Ammon's horn (tissue), 1 donor: ENCODE results near the gene KNCN.

Experiments
- DNase-seq: peaks from one replicate; pipeline ENCODE4 v3.0.0-alpha.2; 2016; ENCODE audit warnings: low spot score

Gene KNCN

DNA sequence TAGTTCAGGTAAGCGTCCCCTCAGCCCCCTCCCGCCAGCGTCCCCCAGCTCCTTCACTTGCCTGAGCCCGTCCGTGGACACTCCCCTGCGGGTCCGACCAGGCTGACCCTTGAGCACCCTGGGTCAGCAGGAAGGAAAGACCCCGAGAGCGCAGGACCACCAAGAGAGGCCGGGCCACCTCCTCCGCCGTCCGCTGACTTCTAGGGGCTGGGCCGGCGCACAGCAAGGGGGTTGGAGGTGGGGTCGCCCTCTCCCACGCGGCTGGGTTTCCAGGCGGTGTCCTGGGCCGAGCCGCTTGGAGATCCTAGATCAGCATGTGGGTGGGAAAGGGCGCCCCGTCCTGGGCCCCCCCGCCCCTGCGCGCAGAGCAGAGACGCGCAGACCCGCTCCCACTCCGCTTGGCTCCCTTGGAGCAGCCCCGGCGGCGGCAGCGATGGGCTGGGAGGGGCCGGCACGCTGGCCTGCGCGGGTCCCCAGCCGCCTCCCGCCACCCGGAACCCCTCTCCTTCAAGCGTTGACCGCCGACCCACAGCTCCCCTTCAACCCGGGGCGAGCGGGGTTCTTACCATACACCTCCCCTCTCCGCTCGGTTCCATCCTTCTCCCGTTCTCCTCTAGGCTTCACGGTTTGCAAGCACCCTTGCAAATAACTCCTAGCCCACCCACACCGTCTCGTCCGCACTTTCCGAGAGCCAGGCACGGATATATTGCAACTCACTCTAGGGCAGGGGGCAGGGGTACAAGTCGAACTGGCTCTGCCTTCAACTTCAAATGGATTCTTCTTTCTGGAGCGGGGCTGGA, 7.5 kb downstream of the KNCN start:
- DNase-seq, result no peak

DNA sequence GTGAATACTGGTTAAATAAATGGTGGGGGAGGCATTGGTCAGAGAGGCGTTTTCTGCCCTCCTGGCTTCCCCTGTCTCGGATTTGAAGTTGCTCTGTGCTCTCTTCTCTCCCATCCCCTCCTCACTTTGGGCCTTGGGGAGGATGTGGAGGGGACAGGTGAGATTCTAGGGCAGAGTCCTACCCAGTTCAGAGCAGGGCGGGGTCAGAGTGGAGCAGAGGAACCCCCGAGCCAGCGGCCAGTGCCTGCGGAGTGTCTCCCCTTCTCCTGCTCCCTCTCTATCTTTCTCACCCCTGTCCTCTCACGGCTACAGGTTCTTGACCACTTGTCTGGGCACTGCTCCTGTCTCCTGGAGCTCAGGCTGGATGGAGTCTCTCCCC, 8.1 kb downstream of the KNCN start:
- DNase-seq, result no peak

DNA sequence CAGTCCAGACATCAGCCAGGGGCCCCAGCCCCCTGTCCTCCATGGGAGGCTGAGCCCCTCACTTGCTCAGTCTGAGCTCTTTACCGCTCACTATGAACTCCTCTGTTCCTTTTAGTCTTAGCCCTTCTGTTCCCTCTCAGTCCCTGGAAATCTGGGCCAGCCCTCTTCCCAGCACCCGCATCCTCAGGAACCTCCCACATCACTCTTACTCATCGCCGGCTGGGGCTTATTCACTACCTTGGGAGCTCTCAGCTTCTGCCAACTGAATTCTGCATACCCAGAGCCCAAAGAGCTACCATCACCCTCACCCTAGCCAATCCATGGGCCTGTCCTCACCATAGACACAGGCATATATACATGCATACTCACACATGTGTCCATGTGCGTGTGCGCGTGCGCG, 11.5 kb downstream of the KNCN start:
- DNase-seq, result peak; percentile 30

DNA sequence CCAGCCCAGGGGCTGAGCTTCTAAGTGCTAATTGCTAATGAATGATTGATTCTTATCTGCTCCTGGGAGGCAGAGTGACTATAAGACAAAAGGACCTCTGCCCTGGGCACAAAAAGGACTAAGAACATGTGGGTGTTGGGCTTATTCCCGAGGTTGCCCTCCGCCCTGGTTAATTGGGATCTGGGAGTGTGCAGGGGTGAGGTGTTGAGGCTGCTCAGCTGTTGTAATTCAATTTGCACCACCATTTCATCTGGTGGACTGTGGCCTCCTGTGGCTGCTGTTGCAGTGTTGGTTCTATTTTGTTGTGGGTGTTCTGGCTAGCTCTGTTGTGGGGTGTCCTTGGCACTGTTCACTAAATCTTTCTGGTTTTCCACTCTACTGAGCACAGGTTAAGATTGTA, 13.3 kb downstream of the KNCN start:
- DNase-seq, result no peak

DNA sequence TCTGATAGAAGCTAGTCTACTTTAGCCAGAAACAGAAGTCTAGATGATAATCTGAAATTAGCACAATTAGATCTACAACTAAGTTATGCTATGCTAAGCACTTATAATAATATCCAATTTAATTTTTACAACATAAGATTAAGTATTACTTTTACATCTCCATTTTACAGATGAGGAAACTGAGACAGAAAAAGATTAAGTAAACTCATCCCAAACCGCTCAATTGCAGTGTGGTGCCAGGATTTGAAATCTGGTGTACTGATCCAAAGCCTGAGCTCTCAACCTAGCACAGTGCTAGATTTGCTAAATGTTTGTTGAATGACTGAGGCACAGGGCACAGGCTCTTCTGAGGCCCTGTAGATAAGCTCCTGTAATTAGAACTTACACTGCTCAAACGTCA, 13.8 kb downstream of the KNCN start:
- DNase-seq, result no peak

DNA sequence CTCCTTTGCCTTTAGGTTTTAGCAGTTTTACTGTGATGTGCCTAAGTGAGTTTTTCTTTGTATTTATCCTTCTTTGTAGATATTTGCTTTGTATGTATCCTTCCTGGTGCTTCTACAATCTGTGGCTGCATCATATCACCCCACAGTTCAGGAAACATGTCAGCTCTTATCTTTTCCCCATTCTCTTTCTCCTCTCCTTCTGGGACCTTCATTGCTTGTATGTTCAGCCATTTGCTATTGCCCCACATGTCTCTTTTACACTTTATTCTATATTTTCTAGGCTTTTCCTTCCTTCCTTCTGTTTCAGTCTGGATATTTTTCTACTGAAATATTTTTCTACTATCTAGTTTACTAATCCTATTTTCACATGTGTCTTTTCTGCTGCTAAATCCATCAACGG, 14.9 kb downstream of the KNCN start:
- no peak for DNase-seq

DNA sequence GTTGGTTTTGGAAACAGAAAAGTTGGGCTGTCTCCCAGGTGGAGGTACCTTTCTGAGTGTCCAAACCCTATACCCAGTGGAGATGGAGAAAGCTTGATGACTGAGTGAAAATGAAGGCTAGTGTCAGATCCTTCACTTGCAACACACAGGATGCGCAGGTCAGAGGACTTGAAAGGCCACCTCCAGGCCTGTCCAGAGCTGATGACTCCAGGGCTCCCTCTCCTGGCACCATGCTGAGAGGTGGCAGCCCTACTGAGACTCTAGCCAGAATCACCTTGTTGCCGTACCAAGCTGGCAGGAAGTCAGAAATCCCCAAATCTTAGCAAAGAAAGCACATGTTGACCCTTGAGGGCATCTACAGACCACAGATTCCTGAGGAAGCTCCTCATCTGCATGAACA, 16.4 kb downstream of the KNCN start:
- DNase-seq, result no peak

DNA sequence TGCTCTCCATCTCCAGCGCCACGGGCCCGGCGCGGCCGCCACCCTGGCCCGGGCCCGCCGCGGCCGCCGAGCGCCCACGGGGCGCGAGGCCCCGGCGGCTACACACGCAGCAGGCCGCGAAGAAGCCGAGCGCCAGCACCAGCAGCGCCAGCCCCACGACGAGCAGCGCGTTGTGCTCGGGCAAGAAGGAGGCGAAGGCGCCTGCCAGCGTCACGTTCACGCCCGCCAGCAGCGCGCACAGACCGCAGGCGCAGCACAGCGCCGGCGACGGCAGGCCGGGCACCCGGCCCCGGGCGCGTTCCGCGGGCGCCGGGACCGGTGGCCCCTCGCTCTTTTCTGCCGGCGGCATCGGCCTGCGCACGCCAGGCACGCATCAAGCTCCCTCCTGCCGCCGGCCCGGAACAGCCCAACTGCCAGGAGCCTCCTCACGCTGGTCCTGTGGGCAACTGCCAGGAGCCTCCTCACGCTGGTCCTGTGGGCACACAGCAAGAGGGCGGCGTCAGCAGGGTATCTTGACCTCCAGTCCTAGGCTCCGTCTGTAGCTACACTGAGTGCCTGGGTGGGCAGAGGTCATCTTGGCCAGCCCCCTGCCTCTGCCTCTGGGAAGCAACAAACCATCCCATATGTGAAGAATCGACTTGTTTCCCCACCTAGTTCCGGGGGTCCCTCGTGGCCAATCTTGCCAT, 18.1 kb downstream of the KNCN start:
- peak; percentile 48 for DNase-seq

DNA sequence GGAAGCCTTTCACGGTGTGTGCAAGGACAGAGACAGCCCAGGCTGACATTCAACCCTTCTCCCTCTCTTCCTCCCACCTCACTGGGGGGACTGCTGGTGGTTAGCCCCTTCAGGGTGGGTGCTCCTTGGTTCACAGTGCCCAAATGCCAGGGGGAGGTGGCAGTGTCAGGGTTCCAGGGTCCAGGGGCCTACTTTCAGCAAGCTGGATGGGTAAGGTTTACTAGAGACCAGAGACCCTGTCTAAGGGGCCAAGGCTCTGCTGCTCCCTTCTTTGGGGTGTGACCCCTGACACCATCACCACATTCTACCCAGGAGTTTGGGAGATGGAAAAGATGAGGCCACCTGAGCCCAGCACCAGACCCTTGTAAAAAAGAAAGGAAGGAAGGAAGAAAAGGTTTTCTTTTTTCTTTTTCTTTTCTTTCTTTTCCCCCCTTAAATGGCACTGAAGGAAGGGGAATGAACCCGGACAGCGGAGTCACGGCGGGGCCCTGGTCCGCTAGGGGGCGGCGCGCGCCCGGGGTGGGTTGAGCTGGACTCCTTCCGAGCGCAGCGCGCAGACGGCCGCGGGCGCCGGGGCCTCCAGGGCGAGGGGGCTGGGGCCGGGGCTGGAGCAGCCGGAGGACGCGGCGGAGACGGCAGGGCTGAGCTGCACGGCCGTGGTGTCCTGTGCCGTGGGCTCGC, 18.8 kb downstream of the KNCN start:
- DNase-seq, result peak; percentile 48

DNA sequence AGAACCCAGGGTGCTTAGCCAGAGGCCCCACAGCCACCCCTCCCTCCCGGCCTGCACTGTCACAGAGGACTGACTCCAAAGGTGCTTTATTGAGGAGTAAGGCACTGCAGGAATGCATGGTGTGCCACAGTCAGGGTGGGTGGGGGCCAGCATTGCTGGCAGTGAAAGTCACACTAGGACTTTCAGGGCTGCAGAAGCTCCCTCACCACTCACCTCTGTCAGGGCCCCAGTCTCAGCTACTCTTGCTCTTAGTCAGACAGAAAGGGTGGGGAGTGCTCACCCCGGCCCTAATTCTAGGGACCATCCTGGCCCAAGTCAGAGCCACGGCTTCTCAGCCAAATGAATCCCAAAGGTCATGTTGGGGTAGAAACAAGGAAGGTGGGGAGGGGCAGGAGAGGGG, 19.4 kb downstream of the KNCN start:
- no peak for DNase-seq

DNA sequence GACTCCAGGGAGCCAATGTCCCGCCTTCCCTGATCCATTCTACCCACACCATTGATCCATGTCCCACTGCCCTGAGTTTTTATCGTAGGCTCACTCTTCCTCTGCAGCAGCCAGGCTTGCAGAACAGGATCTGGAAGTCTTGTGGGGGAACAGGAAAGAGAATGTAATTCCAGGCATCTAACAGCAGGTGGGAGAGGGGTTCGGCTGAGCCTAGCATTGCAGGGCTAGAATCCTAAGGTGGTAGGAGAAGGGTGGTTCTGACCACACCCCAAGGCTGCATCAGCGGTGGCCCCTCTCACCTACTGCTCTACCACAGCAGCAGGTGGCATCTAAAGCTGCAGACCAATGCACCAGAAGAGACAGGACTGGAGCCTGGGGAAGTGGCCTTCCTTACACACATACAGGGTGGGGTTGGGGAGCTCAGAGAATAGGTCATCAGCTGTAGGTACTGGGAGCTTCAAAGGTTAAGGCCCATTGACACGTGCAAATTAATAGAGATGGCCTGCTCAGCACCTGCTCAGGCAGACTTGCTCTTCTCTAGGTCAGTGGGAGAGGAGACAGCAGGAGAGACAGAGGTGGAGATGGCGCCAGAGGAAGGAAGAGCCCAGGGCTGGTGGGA, 20.5 kb downstream of the KNCN start:
- no peak for DNase-seq

DNA sequence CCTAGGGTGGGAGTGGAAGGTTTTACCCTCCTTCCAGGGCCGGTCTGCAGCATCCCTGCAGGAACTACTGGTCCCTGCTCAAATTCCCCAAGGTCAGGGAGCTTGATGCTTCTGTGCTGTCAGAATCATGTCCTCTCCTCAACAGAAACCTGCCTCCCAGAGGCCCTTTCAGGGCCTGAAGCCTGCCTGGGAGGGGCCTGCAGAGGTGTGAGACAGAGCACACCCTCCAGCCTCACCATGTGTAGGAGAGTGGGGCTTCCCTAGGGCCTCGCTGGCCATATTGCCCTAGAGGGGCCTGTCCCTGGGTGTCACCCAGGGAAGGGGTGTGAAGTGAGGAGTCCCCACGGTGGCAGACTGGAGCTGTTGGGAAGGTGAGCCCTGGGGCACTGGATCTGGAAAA, 21.1 kb downstream of the KNCN start:
- DNase-seq, result no peak

DNA sequence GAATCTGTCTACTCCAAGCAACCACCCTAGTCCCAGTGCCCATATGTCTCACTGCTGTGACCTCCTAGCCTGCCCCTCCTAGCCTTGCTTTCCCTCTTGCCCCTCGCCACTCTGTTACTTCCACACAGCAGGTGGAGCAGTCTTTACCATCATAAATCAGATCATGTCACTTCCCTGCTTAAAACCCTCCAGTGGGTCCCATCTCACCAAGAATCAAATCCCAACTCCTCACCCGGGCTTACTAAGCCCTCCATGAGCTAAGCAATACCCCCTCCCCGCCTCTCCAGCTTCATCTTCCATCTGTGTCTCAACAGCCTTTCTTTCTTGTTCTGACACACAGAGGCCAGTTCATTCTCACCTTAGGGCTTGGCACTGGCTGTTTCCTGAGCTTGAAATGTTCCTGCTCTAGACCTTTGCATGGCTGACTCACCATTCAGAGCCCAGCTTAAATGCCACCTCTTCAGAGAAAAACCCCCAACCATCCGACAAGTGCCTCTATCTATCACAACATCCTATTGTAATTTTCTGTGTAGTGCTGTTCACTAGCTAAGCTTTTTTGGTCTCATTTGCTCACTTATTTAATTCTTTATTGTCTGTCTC, 22.3 kb downstream of the KNCN start:
- no peak for DNase-seq

DNA sequence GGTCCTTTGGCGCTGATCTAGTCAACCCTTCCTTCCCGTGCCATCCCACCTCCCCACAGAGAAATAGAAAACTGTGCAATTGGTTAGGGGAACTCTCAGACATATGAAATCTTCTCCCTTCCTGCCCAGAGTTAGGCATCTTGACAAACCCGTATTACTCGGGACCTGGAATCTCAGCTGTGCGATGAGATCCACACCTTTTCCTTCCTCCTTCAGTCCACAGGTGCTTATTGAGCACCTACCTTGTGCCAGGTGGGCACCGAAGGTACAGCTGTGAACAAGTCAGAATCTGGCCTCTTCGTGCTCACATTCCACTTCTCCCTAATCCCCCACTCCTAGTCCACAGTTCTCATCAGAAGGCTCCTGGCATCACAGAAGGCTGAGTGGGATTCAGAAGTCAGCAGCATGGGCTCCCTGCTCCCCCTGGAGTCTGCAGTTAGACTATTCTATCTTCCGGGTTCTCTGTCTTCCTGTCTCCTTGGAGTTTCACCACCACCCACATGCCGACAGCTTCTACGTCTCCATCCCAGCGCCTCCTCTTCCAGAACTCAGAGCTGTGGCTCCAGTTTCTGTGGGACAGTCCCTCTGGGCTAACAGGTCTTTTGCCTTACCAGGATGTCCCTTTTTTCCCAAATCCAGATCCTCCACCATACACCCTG, 23.0 kb downstream of the KNCN start:
- peak; percentile 33 for DNase-seq

DNA sequence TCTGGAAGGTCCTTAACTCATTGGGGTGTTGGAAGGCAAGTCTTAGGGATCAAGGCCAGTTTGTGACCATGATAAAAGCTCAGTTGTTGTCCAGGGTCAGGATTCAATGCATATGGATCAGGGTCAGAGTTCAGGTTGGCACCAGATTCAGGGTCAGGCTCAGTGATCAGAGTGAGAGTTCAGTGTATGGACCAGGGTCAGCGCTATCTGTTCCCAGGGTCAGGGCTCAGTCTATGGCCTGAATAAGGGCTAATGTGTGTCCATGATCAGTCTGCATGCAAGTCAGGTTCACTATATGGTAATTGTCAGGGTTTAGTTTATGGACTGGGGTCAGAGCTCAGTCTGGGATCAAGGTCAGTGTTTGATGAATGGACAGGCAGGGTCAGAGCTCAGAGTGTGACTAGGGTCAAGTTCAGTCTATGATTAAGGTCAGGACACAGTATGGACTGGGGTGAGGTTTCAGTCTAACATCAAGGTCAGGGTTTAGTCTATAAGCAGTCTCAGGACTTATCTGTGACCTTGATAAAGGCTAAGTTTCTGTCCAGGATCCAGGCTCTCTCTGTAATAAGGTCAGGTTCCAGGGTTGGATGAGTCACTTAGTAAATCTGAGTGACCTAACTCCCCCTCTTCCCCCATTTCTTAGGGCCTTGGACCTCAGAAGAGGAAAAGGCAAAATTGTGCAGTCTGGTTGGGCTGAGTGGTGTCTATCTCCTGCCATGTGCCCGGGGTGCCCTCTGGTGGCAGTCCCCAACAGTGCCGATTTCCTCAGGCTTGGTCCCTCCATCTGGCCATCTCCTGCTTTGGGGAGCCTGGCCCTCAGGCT, 23.8 kb downstream of the KNCN start:
- DNase-seq, result peak; percentile 90

DNA sequence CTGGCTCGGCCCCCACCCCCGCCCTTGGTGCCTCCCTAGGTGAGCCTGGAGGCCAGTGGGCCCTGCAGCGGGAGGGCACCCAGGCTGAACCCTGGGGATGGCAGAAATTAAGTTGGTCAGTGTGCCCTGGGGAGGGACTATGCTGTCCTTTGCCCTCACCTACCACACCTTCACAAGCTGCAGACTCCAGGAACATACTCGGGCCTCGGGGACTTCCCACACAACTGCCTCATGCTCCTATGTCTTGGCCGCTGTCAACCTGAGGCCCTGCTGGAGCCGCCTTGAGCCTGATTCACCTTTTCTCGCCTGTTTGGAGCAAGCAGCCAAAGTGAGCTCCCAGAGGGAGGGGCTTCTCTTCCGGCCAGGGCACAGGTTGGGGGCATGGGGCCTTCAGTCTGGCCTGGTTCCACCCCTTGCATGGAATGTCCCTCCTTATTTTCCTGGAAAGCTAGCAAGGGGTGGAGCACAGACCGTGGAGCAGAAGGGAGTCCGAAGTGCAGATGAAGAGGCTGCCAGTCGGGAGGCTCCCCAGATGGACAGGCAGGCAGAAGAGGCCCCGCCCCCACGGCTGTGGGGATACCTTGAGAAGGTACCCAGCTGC, 24.7 kb downstream of the KNCN start:
- no peak for DNase-seq

DNA sequence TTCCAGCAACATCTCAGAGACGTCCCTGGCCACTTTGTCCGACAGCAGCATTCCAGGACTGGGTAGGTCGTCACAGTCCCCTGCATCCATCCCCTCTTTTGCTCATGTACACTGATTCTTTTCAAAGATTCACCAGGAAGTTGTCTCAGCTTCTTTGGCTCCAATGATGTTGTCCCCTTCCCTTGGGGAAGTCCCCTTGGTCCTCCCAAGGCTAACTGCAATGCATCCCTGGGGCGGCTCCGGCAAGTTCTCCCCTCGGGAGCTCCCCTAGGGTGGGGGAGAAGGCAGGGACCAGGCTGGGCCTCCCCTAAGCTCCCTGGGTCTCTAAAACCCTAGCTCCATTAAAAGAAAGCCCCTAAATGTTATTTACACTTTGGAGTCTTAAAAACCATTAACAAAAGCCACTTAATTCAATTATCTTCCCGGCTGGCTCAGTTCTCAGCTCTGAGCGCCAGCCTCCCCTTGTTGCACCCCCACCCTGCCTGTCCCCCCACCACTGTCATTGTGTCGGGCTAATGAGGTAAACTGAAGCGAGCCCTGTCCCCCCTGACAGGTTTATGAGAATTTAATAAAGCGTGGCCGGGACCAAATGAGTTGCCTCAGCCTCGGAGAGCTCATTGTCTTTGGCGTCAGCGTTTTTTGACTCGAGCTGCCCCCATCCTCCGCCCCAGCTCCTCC, 25.3 kb downstream of the KNCN start:
- DNase-seq, result no peak

DNA sequence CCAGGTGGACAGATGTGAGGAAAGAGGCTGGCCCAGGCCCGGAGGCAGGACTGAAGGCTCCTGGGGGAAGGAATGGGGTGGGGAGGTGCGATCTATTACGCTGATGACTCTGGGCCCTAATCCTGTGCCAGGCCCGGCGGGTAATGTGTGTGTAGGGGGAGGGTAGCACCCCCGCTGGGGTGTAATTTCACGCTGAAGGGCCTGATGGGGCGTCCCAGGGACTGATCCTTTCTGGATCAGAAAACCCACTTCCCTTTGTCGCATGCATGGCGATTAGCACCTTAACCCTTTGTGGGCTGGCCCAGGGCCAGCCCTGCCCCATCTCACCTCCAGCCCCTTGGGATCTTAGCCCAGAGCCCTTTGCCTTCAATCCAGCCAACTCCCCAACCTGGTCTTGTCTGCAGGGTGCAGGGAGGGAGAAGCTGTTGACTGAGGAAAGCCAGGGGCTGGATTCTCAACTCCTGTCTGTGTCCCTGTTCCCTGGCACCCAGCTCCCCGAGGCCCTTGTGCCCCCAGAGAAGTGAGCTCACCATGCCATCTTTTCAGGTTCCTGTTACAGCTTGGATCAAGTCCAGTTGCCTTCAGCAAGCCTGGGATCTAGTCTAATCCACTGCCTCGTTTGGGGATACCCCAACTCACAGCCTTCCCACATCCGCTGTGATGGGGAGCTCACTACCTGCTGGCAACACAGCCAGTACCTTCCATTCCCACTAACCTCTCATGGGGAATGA, 26.0 kb downstream of the KNCN start:
- DNase-seq, result no peak

DNA sequence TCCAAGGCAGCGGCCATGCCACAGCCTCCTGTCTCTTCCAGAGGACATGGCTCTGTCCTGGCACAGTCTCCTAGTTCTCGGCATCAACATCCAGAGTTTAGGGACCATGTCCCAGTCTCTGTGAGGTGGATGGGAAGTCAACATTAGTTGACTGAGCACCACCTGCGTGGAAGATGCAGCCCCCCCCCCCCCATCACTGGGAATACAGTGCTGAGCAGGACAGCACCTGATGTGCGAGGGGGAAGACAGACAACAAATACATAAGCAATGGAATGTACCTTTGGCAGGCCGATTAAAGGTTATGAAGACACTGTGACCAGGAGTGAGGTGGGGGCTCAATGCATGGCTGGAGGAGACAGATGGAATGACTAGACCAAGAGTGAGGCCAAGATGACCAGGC, 26.6 kb downstream of the KNCN start:
- no peak for DNase-seq
